A673 (cell line): Measurements from ENCODE around the gene DRC7.

Experiments used
- EZH2 ChIP-seq: fragments of 200-600 bp; sonication (generic); IDR thresholded peaks from 2 replicates; pipeline ENCODE4 v1.6.1; 2017; ENCODE audit warnings: borderline replicate concordance, low read depth, mild to moderate bottlenecking, mixed read lengths, antibody characterized with exemption, low read length; ENCODE audit not compliant: poor library complexity, severe bottlenecking
- TF ChIP-seq, protein P1 (sequence below): fragments of 300-800, 200-600 bp; sonication (generic); conservative IDR thresholded peaks from 2 replicates; pipeline ENCODE4 v1.5.1; 2017; ENCODE audit warnings: low read depth, mild to moderate bottlenecking, antibody characterized with exemption, low read length, moderate library complexity, mixed read lengths

DNA sequence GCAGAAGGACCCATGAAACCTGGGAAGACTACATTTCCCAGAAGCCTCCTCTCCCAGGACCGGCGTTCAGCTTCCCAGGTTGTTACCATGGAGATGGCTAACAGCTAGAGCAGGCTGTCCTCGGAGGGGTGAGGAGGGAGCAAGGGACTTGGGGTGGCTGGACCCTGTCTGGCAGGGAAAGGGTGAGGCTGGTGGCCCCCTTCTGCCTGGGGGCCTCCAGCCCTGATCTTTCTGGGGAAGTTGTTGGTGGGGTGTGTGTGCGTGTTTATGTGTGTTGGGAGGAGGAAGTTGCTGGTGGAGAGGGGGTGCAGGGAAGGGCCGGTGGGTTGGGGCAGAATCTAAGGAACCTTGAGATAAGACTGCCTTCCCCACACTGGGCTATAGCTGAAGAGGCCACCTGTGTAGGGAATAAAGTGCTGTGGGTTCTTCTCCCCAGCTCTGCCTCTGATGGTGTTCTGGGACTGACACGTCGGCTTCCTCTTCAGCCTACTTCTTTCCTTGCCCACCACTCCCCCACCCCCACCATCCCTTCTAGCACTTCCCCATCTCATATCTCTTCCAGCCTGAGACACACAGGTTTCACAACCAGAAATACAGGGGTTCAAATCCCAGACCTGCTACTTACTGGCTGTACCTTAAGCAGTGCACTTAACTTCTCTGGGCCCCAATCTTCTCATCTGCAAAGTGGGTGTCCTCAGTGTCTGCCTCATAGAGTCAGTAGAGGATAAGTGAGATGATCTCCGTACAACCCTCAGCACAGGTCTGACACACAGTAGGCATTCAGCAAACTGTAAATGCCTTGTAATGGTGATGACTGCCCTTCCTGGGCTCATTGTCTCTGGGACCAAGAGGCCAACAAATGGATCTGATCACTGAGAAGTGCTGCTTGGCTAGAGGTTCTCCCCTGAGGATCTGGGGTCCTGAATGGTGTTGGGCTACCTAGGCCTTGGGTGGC is at the start of gene DRC7:
- TF ChIP-seq EZH2, result no peak
- TF ChIP-seq, protein P1, sequence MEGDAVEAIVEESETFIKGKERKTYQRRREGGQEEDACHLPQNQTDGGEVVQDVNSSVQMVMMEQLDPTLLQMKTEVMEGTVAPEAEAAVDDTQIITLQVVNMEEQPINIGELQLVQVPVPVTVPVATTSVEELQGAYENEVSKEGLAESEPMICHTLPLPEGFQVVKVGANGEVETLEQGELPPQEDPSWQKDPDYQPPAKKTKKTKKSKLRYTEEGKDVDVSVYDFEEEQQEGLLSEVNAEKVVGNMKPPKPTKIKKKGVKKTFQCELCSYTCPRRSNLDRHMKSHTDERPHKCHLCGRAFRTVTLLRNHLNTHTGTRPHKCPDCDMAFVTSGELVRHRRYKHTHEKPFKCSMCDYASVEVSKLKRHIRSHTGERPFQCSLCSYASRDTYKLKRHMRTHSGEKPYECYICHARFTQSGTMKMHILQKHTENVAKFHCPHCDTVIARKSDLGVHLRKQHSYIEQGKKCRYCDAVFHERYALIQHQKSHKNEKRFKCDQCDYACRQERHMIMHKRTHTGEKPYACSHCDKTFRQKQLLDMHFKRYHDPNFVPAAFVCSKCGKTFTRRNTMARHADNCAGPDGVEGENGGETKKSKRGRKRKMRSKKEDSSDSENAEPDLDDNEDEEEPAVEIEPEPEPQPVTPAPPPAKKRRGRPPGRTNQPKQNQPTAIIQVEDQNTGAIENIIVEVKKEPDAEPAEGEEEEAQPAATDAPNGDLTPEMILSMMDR, result no peak
